T47D (cell line): ENCODE measurements around the gene KHNYN.

Experiments used
- DNase-seq, 2 experiments: peaks; one replicate each; pipeline versions ENCODE4 v3.0.0 to v3.0.0-alpha.2; 2011 to 2012; ENCODE audit warnings: low read depth in 1 of 2, low spot score in 1 of 2
- JUND ChIP-seq: IDR thresholded peaks from 2 replicates; pipeline ENCODE4 v1.6.1; 2012; ENCODE audit warnings: low read depth
- in situ Hi-C: cut with HindIII; loops from 2 replicates; pipeline ENCODE4 v1.10.0; 2016; ENCODE audit warnings: low sequenced_read_pairs, low pct_unique_long_range_greater_than_20kb

The KHNYN gene

GRCh38 chr14:24394275-24394674 is 35.5 kb upstream of the KHNYN start:
- TF ChIP-seq JUND: no peak
- peak in 1 of 2 experiments; percentile 17 for DNase-seq
- in situ Hi-C loops: no loop called here

GRCh38 chr14:24395609-24396582 is 33.9 kb upstream of the KHNYN start:
- in situ Hi-C loops: no loop called here
- TF ChIP-seq JUND: no peak
- peak in 1 of 2 experiments; percentile 62 for DNase-seq

- DNase-seq: no peak
Observed at GRCh38 chr14:24397639-24398292, 32.0 kb upstream of the KHNYN start.

GRCh38 chr14:24398293-24398652 is 31.5 kb upstream of the KHNYN start:
- no peak for TF ChIP-seq JUND
- DNase-seq: no peak
- in situ Hi-C loops: no loop called here

More at GRCh38 chr14:24397639-24398292, 32.0 kb upstream of the KHNYN start:
- in situ Hi-C loops: no loop called here
- TF ChIP-seq JUND: no peak

- no peak for TF ChIP-seq JUND
- in situ Hi-C loops: no loop called here
Observed at GRCh38 chr14:24398653-24399446, 30.9 kb upstream of the KHNYN start, which contains the start of gene NYNRIN. Gene NYNRIN, plus strand, starts transcription at chr14:24399003. Its CDS starts 244 bp downstream, at chr14:24399247.

GRCh38 chr14:24399447-24399822 is 30.3 kb upstream of the KHNYN start:
- TF ChIP-seq JUND: no peak
- in situ Hi-C loops: no loop called here
- no peak for DNase-seq

More at GRCh38 chr14:24398653-24399446, 30.9 kb upstream of the KHNYN start, which contains the start of gene NYNRIN:
- no peak for DNase-seq

- in situ Hi-C loops: no loop called here
- no peak for DNase-seq
- TF ChIP-seq JUND: no peak
Observed at GRCh38 chr14:24399999-24400718, 29.6 kb upstream of the KHNYN start.

GRCh38 chr14:24401810-24402702 is 27.7 kb upstream of the KHNYN start:
- in situ Hi-C loops: no loop called here
- DNase-seq: no peak
- TF ChIP-seq JUND: no peak

GRCh38 chr14:24403294-24403998 is 26.3 kb upstream of the KHNYN start:
- in situ Hi-C loops: no loop called here
- no peak for DNase-seq
- TF ChIP-seq JUND: no peak

GRCh38 chr14:24404814-24405213 is 24.9 kb upstream of the KHNYN start:
- no peak for TF ChIP-seq JUND
- in situ Hi-C loops: no loop called here
- DNase-seq: no peak
